Neural progenitor cell (in vitro differentiated cells): ENCODE results near the gene ZNF282. TPM values are rescaled to one million over a fixed set of nuclear protein-coding genes. Genes with fewer than 3 reads are reported as not detected.

Experiments used
- DNase-seq: peaks from one replicate; pipeline ENCODE4 v3.0.0-alpha.2; 2016; ENCODE audit warnings: low spot score
- H2AFZ ChIP-seq: fragments of 200-600 bp; sonication (generic); replicated peaks from 2 replicates; pipeline ENCODE4 v1.6.1; 2016; ENCODE audit warnings: antibody characterized with exemption
- H3F3A ChIP-seq: fragments of 200-600 bp; sonication (generic); 2 replicates; pipeline ENCODE4 v1.6.1; 2016; ENCODE audit warnings: antibody characterized with exemption, low read depth
- H3K27ac ChIP-seq: fragments of 200-600 bp; sonication (generic); 2 replicates; pipeline ENCODE4 v1.5.1; 2016; ENCODE audit warnings: mild to moderate bottlenecking
- H3K27me3 ChIP-seq: fragments of 200-600 bp; sonication (generic); 2 replicates; pipeline ENCODE4 v1.6.1; 2016; ENCODE audit warnings: mild to moderate bottlenecking, moderate library complexity
- H3K36me3 ChIP-seq: fragments of 200-600 bp; sonication (generic); 2 replicates; pipeline ENCODE4 v1.5.1; 2016
- H3K4me1 ChIP-seq: fragments of 200-600 bp; sonication (generic); 2 replicates; pipeline ENCODE4 v1.6.1; 2016; ENCODE audit warnings: mixed run types
- H3K4me2 ChIP-seq: fragments of 200-600 bp; sonication (generic); 2 replicates; pipeline ENCODE4 v1.6.1; 2016
- H3K4me3 ChIP-seq: fragments of 200-600 bp; sonication (generic); 2 replicates; pipeline ENCODE4 v1.5.1; 2016
- H3K79me2 ChIP-seq: fragments of 200-600 bp; sonication (generic); 2 replicates; pipeline ENCODE4 v1.6.1; 2016; ENCODE audit warnings: low read depth
- H3K9ac ChIP-seq: fragments of 200-600 bp; sonication (generic); 2 replicates; pipeline ENCODE4 v1.6.1; 2016
- H3K9me3 ChIP-seq: fragments of 200-600 bp; sonication (generic); 2 replicates; pipeline ENCODE4 v1.5.1; 2016; ENCODE audit warnings: low read depth
- H4K20me1 ChIP-seq: fragments of 200-600 bp; sonication (generic); 2 replicates; pipeline ENCODE4 v1.6.1; 2016; ENCODE audit warnings: low read depth
- H3K27ac Mint-ChIP-seq: 3 replicates; pipeline ENCODE4 v1.8.0; 2021; ENCODE audit warnings: mixed read lengths
- H3K27me3 Mint-ChIP-seq: 2 replicates; pipeline ENCODE4 v1.8.0; 2022; ENCODE audit warnings: low read depth, mild to moderate bottlenecking, inconsistent platforms, moderate library complexity, mixed read lengths; ENCODE audit not compliant: insufficient read depth
- H3K36me3 Mint-ChIP-seq: 3 replicates; pipeline ENCODE4 v1.8.0; 2021; ENCODE audit warnings: mixed read lengths
- H3K4me1 Mint-ChIP-seq: 3 replicates; pipeline ENCODE4 v1.8.0; 2021; ENCODE audit warnings: mixed read lengths
- H3K4me3 Mint-ChIP-seq: 3 replicates; pipeline ENCODE4 v1.8.0; 2021; ENCODE audit warnings: mild to moderate bottlenecking, moderate library complexity, mixed read lengths
- H3K9me3 Mint-ChIP-seq: 3 replicates; pipeline ENCODE4 v1.8.0; 2020; ENCODE audit warnings: mixed read lengths
- EZH2 ChIP-seq: fragments of 200-600 bp; sonication (generic); IDR thresholded peaks from 2 replicates; pipeline ENCODE4 v1.6.1; 2017; ENCODE audit warnings: antibody characterized with exemption, mild to moderate bottlenecking, moderate library complexity
- EZH2phosphoT487 ChIP-seq: fragments of 200-600 bp; sonication (generic); IDR thresholded peaks from 2 replicates; pipeline ENCODE4 v1.6.1; 2017; ENCODE audit warnings: antibody characterized with exemption
- total RNA-seq: library from RNA; depleted of rRNA; stranded (reverse); fragments of >200 nt; gene quantifications from 2 replicates; pipeline ENCODE4 v1.2.3, GENCODE V29; 2015; ENCODE audit warnings: low replicate concordance
- TF ChIP-seq, protein P1 (sequence below): fragments of 200-600 bp; sonication (generic); IDR thresholded peaks from 2 replicates; pipeline ENCODE4 v1.5.1; 2017; ENCODE audit warnings: antibody characterized with exemption, mild to moderate bottlenecking

ZNF282 gene
- total RNA-seq, 1 donor from 2014 or later = 15.9 TPM

DNA sequence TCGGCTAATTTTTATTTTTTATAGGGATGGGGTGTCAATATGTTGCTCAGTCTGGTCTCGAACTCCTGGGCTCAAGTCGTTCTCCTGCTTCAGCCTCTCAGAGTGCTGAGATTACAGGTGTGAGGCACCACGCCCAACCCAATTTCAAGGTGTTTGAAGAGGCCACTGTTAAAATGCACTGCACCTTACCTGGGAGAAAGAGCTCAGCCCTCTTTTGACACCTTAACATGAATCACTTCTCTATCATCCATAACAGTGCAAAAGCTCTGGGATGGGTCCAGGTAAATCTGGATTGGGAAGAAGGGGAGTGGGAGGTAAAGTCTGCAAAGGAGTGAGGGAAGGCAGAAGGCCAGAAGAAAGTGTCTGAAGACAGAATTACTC is 557 bp upstream of the ZNF282 start:
- DNase-seq = no peak
- peak overlapping the region; percentile 91 for H3K4me3 Mint-ChIP-seq
- peaks cover 17% of the 10 kb centered on the region for H3K36me3 Mint-ChIP-seq
- Histone ChIP-seq H3K4me1 (no peaks in the 10 kb centered on the region), H2AFZ (peak overlapping the region; percentile 90), H3K27me3 (no peaks in the 10 kb centered on the region), H3K4me2 (peak overlapping the region; percentile 74), H3F3A (peaks cover 5% of the 10 kb centered on the region), H3K9ac (no peak overlapping the region), H3K79me2 (peaks cover 32% of the 10 kb centered on the region), H3K27ac (no peak overlapping the region), H3K4me3 (peak overlapping the region; percentile 95), H3K36me3 (peaks cover 5% of the 10 kb centered on the region), H3K9me3 (no peaks in the 10 kb centered on the region), H4K20me1 (peaks cover 22% of the 10 kb centered on the region)
- no peaks in the 10 kb centered on the region for H3K9me3 Mint-ChIP-seq
- H3K27ac Mint-ChIP-seq = no peak overlapping the region
- peaks cover 12% of the 10 kb centered on the region for H3K4me1 Mint-ChIP-seq
- peaks cover 4% of the 10 kb centered on the region for H3K27me3 Mint-ChIP-seq
- TF ChIP-seq, protein P1, sequence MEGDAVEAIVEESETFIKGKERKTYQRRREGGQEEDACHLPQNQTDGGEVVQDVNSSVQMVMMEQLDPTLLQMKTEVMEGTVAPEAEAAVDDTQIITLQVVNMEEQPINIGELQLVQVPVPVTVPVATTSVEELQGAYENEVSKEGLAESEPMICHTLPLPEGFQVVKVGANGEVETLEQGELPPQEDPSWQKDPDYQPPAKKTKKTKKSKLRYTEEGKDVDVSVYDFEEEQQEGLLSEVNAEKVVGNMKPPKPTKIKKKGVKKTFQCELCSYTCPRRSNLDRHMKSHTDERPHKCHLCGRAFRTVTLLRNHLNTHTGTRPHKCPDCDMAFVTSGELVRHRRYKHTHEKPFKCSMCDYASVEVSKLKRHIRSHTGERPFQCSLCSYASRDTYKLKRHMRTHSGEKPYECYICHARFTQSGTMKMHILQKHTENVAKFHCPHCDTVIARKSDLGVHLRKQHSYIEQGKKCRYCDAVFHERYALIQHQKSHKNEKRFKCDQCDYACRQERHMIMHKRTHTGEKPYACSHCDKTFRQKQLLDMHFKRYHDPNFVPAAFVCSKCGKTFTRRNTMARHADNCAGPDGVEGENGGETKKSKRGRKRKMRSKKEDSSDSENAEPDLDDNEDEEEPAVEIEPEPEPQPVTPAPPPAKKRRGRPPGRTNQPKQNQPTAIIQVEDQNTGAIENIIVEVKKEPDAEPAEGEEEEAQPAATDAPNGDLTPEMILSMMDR = no peak
- TF ChIP-seq EZH2 (no peak), EZH2phosphoT487 (no peak)

DNA sequence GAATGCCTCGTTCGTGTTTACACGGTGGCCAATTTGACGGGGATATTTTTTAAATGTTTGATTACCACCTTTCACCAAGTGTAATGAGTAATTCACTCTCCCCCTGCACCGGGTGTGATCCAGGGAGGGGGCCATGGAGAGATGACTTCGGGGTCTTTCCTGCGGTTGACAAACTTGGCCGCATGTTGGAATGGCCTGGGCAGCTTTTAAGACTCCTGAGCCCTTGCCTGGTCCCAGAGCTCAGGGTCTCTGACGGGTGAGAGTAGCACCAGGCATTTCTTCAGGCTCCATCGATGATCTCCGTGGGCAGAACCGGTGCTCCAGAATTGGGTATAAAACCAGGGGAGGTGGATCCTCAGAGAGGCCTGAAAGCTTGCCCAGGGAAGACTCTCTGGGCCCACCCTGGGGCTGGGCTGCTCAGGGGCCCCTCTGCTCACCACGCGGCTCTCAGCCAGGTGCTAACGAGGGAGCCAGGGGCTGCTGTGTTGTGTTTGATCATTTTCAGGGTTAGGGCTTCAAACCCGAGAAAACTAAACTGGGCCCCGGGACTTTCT is 882 bp downstream of the ZNF282 start:
- H3K27ac Mint-ChIP-seq = peak overlapping the region; percentile 93
- no peak overlapping the region for H3K27ac ChIP-seq
- DNase-seq = peak; percentile 28
- H3K36me3 ChIP-seq = peaks cover 7% of the 10 kb centered on the region
- peak overlapping the region; percentile 95 for H3K4me3 ChIP-seq
- H4K20me1 ChIP-seq = peaks cover 22% of the 10 kb centered on the region
- peaks cover 4% of the 10 kb centered on the region for H3K27me3 Mint-ChIP-seq
- peak overlapping the region; percentile 97 for H3K4me2 ChIP-seq
- peaks cover 28% of the 10 kb centered on the region for H3K36me3 Mint-ChIP-seq
- H3K4me1 ChIP-seq = no peaks in the 10 kb centered on the region
- TF ChIP-seq EZH2phosphoT487 = no peak
- no peak for TF ChIP-seq EZH2
- TF ChIP-seq, protein P1 = no peak
- H3K4me3 Mint-ChIP-seq = peak overlapping the region; percentile 95
- H3K9ac ChIP-seq = peak overlapping the region; percentile 80
- H3F3A ChIP-seq = peaks cover 5% of the 10 kb centered on the region
- no peaks in the 10 kb centered on the region for H3K9me3 Mint-ChIP-seq
- H3K27me3 ChIP-seq = no peaks in the 10 kb centered on the region
- H3K79me2 ChIP-seq = peaks cover 38% of the 10 kb centered on the region
- H3K4me1 Mint-ChIP-seq = peaks cover 12% of the 10 kb centered on the region
- H3K9me3 ChIP-seq = no peaks in the 10 kb centered on the region
- H2AFZ ChIP-seq = no peak overlapping the region

DNA sequence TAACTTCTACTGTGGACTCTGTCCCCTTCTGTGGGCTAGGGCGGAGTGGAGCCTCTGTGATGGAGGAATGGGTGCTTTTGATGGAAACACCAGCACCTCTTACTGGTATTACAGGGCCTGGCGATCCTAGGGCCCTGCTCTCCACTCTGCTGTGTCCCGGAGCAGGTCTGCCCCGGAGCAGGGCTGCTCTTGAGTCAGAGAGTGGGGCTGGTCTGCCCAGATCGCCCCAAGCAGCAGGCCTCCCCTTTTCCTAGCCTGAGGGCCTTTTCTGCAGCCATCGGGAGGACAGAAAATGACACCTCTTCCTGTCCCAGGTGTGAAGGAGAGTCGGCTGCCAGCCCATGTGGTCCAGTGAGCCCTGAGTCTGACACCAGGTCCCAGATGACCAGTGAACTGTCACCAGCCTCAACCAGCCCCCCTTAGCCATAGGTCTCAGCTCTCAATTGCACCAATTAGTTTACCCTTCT is 1.4 kb downstream of the ZNF282 start:
- no peak overlapping the region for H3K27ac Mint-ChIP-seq
- peak overlapping the region; percentile 97 for H3K4me2 ChIP-seq
- no peak overlapping the region for H3K27ac ChIP-seq
- H3K9me3 Mint-ChIP-seq = no peaks in the 10 kb centered on the region
- H3K4me3 Mint-ChIP-seq = peak overlapping the region; percentile 95
- no peak for TF ChIP-seq EZH2
- TF ChIP-seq, protein P1 = no peak
- TF ChIP-seq EZH2phosphoT487 = no peak
- H3K27me3 ChIP-seq = no peaks in the 10 kb centered on the region
- H4K20me1 ChIP-seq = peaks cover 22% of the 10 kb centered on the region
- H2AFZ ChIP-seq = no peak overlapping the region
- no peaks in the 10 kb centered on the region for H3K9me3 ChIP-seq
- H3K79me2 ChIP-seq = peaks cover 38% of the 10 kb centered on the region
- no peaks in the 10 kb centered on the region for H3K4me1 ChIP-seq
- no peak for DNase-seq
- peak overlapping the region; percentile 95 for H3K4me3 ChIP-seq
- peaks cover 5% of the 10 kb centered on the region for H3F3A ChIP-seq
- H3K27me3 Mint-ChIP-seq = peaks cover 4% of the 10 kb centered on the region
- H3K36me3 Mint-ChIP-seq = peaks cover 29% of the 10 kb centered on the region
- peaks cover 7% of the 10 kb centered on the region for H3K36me3 ChIP-seq
- peak overlapping the region; percentile 80 for H3K9ac ChIP-seq
- H3K4me1 Mint-ChIP-seq = peaks cover 12% of the 10 kb centered on the region
